ENCODE measurements around the gene MAP3K3.
A peak's percentile ranks its signal among the peaks of the same experiment; 100 is the strongest.

The MAP3K3 gene

GRCh38 chr17:63696381-63696961, 74.3 kb downstream of the MAP3K3 start:
- no peak overlapping the region for H3K9ac ChIP-seq
- peaks cover 6% of the 10 kb centered on the region for H3K79me2 ChIP-seq (ENCODE audit: insufficient read depth, low read depth)
- H3K27ac ChIP-seq = peak overlapping the region; percentile 20; the same call in 1 of the 2 replicates

DNA sequence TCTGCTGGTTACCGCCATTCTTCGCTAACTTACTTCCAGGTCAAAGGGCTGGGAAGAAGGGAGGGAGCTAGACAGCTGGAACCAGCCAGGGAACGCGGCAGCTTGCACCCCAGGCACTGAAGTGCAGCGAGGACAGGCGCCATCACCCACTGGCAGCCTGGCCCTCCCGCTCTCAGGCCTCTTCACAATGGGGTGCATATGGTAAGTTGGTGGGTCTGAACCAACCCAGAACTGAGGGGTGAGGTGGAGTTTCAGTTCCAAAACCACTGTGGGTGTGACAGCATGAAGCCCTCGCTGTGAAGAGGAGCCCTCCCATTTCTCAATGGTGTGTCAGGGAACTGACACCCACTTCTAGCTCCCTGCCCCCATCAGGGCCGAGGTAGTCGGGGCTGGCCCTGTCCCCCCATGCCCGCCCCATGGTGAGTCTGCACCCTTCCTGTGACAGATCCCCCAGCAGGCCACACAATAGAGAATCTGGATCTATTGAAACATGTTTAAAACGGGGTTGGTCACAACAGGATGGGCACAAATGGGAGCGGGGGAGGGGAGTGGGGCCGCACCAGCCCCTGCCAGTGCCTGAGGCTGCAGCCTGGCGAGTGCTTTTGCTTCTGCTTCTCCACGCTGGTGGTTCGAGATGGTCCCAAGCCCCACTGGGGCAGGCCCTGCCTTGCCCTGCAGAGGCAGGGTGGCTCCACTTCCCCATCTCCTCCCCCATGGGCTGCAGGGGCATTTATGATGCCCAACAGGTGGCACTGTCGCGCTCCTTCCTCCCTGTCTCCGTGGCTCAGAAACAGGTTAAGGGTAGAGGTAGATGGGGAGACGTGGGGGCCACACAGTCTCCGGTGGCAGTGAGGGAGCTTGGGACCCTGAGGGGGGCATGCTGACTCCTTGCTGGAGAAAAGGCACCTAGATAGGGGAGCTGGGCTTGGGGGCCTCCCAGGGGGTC, 75.4 kb downstream of the MAP3K3 start:
- Histone ChIP-seq H3K4me2 (peak overlapping the region; percentile 82; the same call in 1 of the 2 replicates), H4K20me1 (ENCODE audit: insufficient read depth) (no peaks in the 10 kb centered on the region), H3K79me2 (ENCODE audit: insufficient read depth, low read depth) (peaks cover 7% of the 10 kb centered on the region), H3K4me3 (IDR thresholded peaks at IDR 0.05; ENCODE audit: insufficient read depth, low read depth, low read length) (no peak overlapping the region), H3K27ac (peak overlapping the region; percentile 20; the same call in 1 of the 2 replicates), H3K4me1 (ENCODE audit: low read depth, poor library complexity, severe bottlenecking) (peaks cover 36% of the 10 kb centered on the region), H2AFZ (ENCODE audit: low read depth) (no peak overlapping the region), H3K9ac (no peak overlapping the region), H3K36me3 (ENCODE audit: insufficient read depth) (no peaks in the 10 kb centered on the region), H3K27me3 (ENCODE audit: insufficient read depth, low read depth) (no peaks in the 10 kb centered on the region)
- TF ChIP-seq, protein P1, sequence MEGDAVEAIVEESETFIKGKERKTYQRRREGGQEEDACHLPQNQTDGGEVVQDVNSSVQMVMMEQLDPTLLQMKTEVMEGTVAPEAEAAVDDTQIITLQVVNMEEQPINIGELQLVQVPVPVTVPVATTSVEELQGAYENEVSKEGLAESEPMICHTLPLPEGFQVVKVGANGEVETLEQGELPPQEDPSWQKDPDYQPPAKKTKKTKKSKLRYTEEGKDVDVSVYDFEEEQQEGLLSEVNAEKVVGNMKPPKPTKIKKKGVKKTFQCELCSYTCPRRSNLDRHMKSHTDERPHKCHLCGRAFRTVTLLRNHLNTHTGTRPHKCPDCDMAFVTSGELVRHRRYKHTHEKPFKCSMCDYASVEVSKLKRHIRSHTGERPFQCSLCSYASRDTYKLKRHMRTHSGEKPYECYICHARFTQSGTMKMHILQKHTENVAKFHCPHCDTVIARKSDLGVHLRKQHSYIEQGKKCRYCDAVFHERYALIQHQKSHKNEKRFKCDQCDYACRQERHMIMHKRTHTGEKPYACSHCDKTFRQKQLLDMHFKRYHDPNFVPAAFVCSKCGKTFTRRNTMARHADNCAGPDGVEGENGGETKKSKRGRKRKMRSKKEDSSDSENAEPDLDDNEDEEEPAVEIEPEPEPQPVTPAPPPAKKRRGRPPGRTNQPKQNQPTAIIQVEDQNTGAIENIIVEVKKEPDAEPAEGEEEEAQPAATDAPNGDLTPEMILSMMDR (conservative IDR thresholded peaks at IDR 0.05; ENCODE audit: low read depth, low read length) = peak; percentile 80

More at GRCh38 chr17:63696381-63696961, 74.3 kb downstream of the MAP3K3 start:
- Histone ChIP-seq H3K36me3 (ENCODE audit: insufficient read depth) (no peaks in the 10 kb centered on the region), H2AFZ (ENCODE audit: low read depth) (no peak overlapping the region), H3K27me3 (ENCODE audit: insufficient read depth, low read depth) (no peaks in the 10 kb centered on the region), H3K4me3 (IDR thresholded peaks at IDR 0.05; ENCODE audit: insufficient read depth, low read depth, low read length) (no peak overlapping the region), H3K4me1 (ENCODE audit: low read depth, poor library complexity, severe bottlenecking) (peaks cover 35% of the 10 kb centered on the region), H4K20me1 (ENCODE audit: insufficient read depth) (no peaks in the 10 kb centered on the region), H3K4me2 (no peak overlapping the region)
- TF ChIP-seq, protein P1 (conservative IDR thresholded peaks at IDR 0.05; ENCODE audit: low read depth, low read length) = peak; percentile 47

DNA sequence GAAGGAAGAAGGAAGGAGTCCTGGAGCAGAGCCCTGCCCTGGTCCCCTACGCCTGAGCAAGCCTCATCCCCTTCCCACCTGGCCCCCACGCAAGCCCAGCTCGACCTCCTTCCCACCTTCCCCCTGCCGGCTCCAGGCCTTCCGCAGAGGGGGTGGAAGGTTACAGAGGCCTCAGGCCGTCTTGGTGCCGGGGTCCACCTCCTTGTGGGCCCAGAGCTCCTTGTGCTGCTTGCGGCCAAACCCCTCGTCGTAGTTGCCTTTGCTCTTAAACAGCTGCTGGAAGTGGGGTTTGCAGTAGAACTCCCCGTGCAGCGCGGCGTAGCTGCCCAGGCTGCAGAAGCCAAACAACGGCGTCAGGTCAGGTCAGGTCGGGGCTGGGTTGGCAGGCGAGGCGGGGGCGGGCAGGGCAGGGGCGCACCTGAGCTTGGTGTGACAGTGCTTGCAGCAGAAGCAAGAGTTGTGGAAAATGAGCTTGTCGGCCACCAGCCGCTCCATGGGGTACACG, 76.2 kb downstream of the MAP3K3 start:
- Histone ChIP-seq H3K36me3 (ENCODE audit: insufficient read depth) (no peaks in the 10 kb centered on the region), H3K27ac (no peak overlapping the region), H2AFZ (ENCODE audit: low read depth) (no peak overlapping the region), H3K9ac (no peak overlapping the region), H3K4me3 (IDR thresholded peaks at IDR 0.05; ENCODE audit: insufficient read depth, low read depth, low read length) (no peak overlapping the region), H3K27me3 (ENCODE audit: insufficient read depth, low read depth) (no peaks in the 10 kb centered on the region), H3K4me2 (peak overlapping the region; percentile 82; the same call in 1 of the 2 replicates), H3K79me2 (ENCODE audit: insufficient read depth, low read depth) (peaks cover 7% of the 10 kb centered on the region), H3K4me1 (ENCODE audit: low read depth, poor library complexity, severe bottlenecking) (peaks cover 36% of the 10 kb centered on the region), H4K20me1 (ENCODE audit: insufficient read depth) (no peaks in the 10 kb centered on the region)
- TF ChIP-seq, protein P1 (conservative IDR thresholded peaks at IDR 0.05; ENCODE audit: low read depth, low read length) = no peak

GRCh38 chr17:63698886-63699637, 76.8 kb downstream of the MAP3K3 start:
- Histone ChIP-seq H3K79me2 (ENCODE audit: insufficient read depth, low read depth) (peaks cover 7% of the 10 kb centered on the region), H3K4me3 (IDR thresholded peaks at IDR 0.05; ENCODE audit: insufficient read depth, low read depth, low read length) (no peak overlapping the region), H3K4me2 (peak overlapping the region; percentile 82), H3K4me1 (ENCODE audit: low read depth, poor library complexity, severe bottlenecking) (peaks cover 36% of the 10 kb centered on the region), H3K27me3 (ENCODE audit: insufficient read depth, low read depth) (no peaks in the 10 kb centered on the region), H4K20me1 (ENCODE audit: insufficient read depth) (no peaks in the 10 kb centered on the region), H3K9ac (peak overlapping the region; percentile 59), H2AFZ (ENCODE audit: low read depth) (peak overlapping the region; percentile 14; the same call in 1 of the 2 replicates), H3K27ac (no peak overlapping the region; the same call in 1 of the 2 replicates), H3K36me3 (ENCODE audit: insufficient read depth) (no peaks in the 10 kb centered on the region)
- TF ChIP-seq, protein P1 (conservative IDR thresholded peaks at IDR 0.05; ENCODE audit: low read depth, low read length) = no peak

Data from KMS-11 (cell line).